Panc1 (cell line): ENCODE results near the gene TEF. TPM values are rescaled to one million over a fixed set of nuclear protein-coding genes. Genes with fewer than 3 reads are reported as not detected.

ENCODE experiments used
- ATAC-seq: fragments of 200-7000 bp; cut with Tn5 transposase; 2 replicates; pipeline ENCODE4 v1.9.1; 2020; ENCODE audit warnings: mild to moderate bottlenecking, moderate library complexity
- BruUV-seq: library from RNA; stranded (reverse); fragments of 400-500 nt; replicated peaks from 2 replicates; lab custom pipeline; 2021; lab: Mats Ljungman, UMichigan
- CTCF ChIA-PET: fragments of 300-600 bp; sonication (Branson Sonifier 250); formaldehyde crosslinking; loops from one replicate; lab custom pipeline; 2022; ENCODE audit warnings: antibody characterized with exemption; lab: Charles Lee
- POLR2A ChIA-PET: fragments of 300-600 bp; sonication (Branson Sonifier 250); formaldehyde crosslinking; loops from one replicate; lab custom pipeline; 2022; ENCODE audit warnings: antibody characterized with exemption; lab: Charles Lee
- DNase-seq: peaks from one replicate; pipeline ENCODE4 v3.0.0-alpha.2; 2010; ENCODE audit warnings: low read depth, low spot score
- H3K27ac ChIP-seq: 2 replicates; pipeline ENCODE4 v1.5.1; 2011; ENCODE audit warnings: mild to moderate bottlenecking, low read length, inconsistent platforms
- H3K27me3 ChIP-seq: fragments of 200-500 bp; sonication (Bioruptor generic); 2 replicates; pipeline ENCODE4 v1.6.0; 2014; ENCODE audit warnings: low read length, inconsistent platforms; ENCODE audit not compliant: control insufficient read depth, insufficient read depth
- H3K36me3 ChIP-seq: fragments of 200-500 bp; sonication (Bioruptor generic); 2 replicates; pipeline ENCODE4 v1.5.1; 2014; ENCODE audit warnings: inconsistent platforms, mild to moderate bottlenecking, low read length, moderate library complexity; ENCODE audit not compliant: control insufficient read depth, insufficient read depth
- H3K4me1 ChIP-seq: 2 replicates; pipeline ENCODE4 v1.5.1; 2011; ENCODE audit warnings: inconsistent platforms, mild to moderate bottlenecking, low read length, moderate library complexity; ENCODE audit not compliant: control insufficient read depth, insufficient read depth
- H3K4me3 ChIP-seq, 2 experiments: 2 replicates each; pipeline ENCODE4 v1.5.1; 2011 to 2012; ENCODE audit warnings: low read depth in 2 of 2, low read length in 2 of 2, mild to moderate bottlenecking in 2 of 2, inconsistent platforms in 1 of 2, moderate library complexity in 1 of 2
- H3K9me3 ChIP-seq: fragments of 200-500 bp; sonication (Bioruptor generic); 2 replicates; pipeline ENCODE4 v1.5.1; 2014; ENCODE audit warnings: low read depth, mild to moderate bottlenecking, inconsistent platforms, low read length, moderate library complexity; ENCODE audit not compliant: control insufficient read depth, insufficient read depth
- CTCF ChIP-seq: fragments of 450-650 bp; IDR thresholded peaks from 2 replicates; pipeline ENCODE4 v1.5.1; 2017; ENCODE audit warnings: mild to moderate bottlenecking
- POLR2AphosphoS5 ChIP-seq: IDR thresholded peaks from 2 replicates; pipeline ENCODE4 v1.6.1; 2012; ENCODE audit warnings: mild to moderate bottlenecking, low read depth, low read length, moderate library complexity
- REST ChIP-seq, 2 experiments: IDR thresholded peaks; 2 replicates each; pipeline ENCODE4 v1.6.1; 2011 to 2012; ENCODE audit warnings: low read depth in 2 of 2, control low read depth in 1 of 2, low read length in 1 of 2, mild to moderate bottlenecking in 1 of 2, moderate library complexity in 1 of 2; ENCODE audit not compliant: insufficient read depth in 1 of 2
- SIN3A ChIP-seq: IDR thresholded peaks from 2 replicates; pipeline ENCODE4 v1.6.1; 2012; ENCODE audit warnings: low read depth, mild to moderate bottlenecking, low read length, moderate library complexity, borderline replicate concordance; ENCODE audit not compliant: insufficient read depth
- TCF7L2 ChIP-seq: IDR thresholded peaks from 2 replicates; pipeline ENCODE4 v1.6.1; 2011; ENCODE audit warnings: mild to moderate bottlenecking, low read depth, low read length, inconsistent platforms
- in situ Hi-C: cut with HindIII; loops from 2 replicates; pipeline ENCODE4 v1.10.0; 2016; ENCODE audit warnings: low sequenced_read_pairs, low pct_unique_long_range_greater_than_20kb
- intact Hi-C: fragments of 100-400 bp; cut with micrococcal nuclease; formaldehyde crosslinking; loops from one replicate; pipeline ENCODE4 v1.10.0; 2022; ENCODE audit not compliant: unreplicated experiment
- total RNA-seq: library from RNA; stranded (reverse); gene quantifications from one replicate; pipeline ENCODE4 v1.2.1, GENCODE V29; 2021; ENCODE audit not compliant: unreplicated experiment

The TEF gene
- total RNA-seq, 1 experiment from 2014 or later = 7.8 TPM

- TF ChIP-seq TCF7L2 (no peak), POLR2AphosphoS5 (no peak), REST (IDR thresholded peaks at IDR 0.05; ENCODE audit: insufficient read depth in 1 of 2, low read depth in 2 of 2, low read length in 1 of 2) (no peak), CTCF (no peak), SIN3A (no peak)
- ChIA-PET CTCF (interaction anchor here (0.6 kb wide), 1 partner anchor 29 kb away, joined by 11 read pairs; no protein-coding TSS in a partner anchor), POLR2A (no interaction called here)
- in situ Hi-C loops (no loop called here), intact Hi-C loops (no loop called here)
- no peak overlapping the region for H3K4me3 ChIP-seq
- H3K27me3 ChIP-seq = no peaks in the 10 kb centered on the region
- no peaks in the 10 kb centered on the region for H3K9me3 ChIP-seq
- no peak overlapping the region for H3K27ac ChIP-seq
- no peaks in the 10 kb centered on the region for H3K4me1 ChIP-seq
- no peaks in the 10 kb centered on the region for H3K36me3 ChIP-seq
- ATAC-seq (no peak), DNase-seq (no peak)
- no TSS peak for BruUV-seq
Observed at GRCh38 chr22:41334951-41335635, 46.6 kb upstream of the TEF start.

GRCh38 chr22:41338614-41339212 lies 43.0 kb upstream of the TEF start:
- Histone ChIP-seq H3K9me3 (no peaks in the 10 kb centered on the region), H3K4me3 (no peak overlapping the region), H3K36me3 (no peaks in the 10 kb centered on the region), H3K27me3 (no peaks in the 10 kb centered on the region), H3K4me1 (no peaks in the 10 kb centered on the region), H3K27ac (no peak overlapping the region)
- intact Hi-C loops = no loop called here
- DNase-seq = no peak
- ATAC-seq = 0 out of 2 replicates have a peak, but pooled peaks have one; percentile 5
- ChIA-PET CTCF (no interaction called here), POLR2A (no interaction called here)
- TF ChIP-seq POLR2AphosphoS5 (no peak), REST (IDR thresholded peaks at IDR 0.05; ENCODE audit: insufficient read depth in 1 of 2, low read depth in 2 of 2, low read length in 1 of 2) (no peak), SIN3A (no peak), TCF7L2 (no peak), CTCF (no peak)
- in situ Hi-C loops = no loop called here
- BruUV-seq = no TSS peak
